ENCODE data around the gene TRMT1.

- TF ChIP-seq CTCF (IDR thresholded peaks at IDR 0.05; ENCODE audit: borderline replicate concordance, extremely low read depth, low read length, poor library complexity, severe bottlenecking) (no peak), EZH2 (IDR thresholded peaks at IDR 0.05; ENCODE audit: borderline replicate concordance, low read depth, low read length, severe bottlenecking) (no peak)
These were observed 20.8 kb upstream of the TRMT1 start for GRCh38 chr19:13137290-13137794.

Measured in DND-41 (cell line).